ENCODE measurements around the gene STMN3. TPM values are rescaled to one million over a fixed set of nuclear protein-coding genes. Genes with fewer than 3 reads are reported as not detected.

The STMN3 gene
- total and polyA plus RNA-seq, 11 donors, result 2.9 to 15.6 (median 5.2) TPM

DNA sequence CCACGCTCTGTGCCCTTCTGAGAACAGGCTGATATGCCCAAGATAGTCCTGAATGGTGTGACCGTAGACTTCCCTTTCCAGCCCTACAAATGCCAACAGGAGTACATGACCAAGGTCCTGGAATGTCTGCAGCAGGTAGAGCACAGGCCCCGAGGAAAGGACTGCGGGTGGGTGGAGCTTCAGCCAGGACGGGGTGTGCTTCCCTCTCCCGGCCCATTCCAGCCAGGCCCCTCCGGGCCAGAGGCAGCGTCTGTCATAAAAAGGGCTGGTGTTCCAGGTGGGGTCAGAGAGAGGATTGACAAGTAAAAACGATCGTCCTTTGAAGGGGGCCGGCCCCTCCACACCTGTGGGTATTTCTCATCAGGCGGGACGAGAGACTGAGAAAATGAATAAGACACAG lies 6.1 kb upstream of the STMN3 start:
- intact Hi-C loops (cut with DNase I), result loop anchor here in 1 of 10 donors (2.0 to 10.0 kb wide), 3 partner anchors 33 to 205 kb away; partner anchors contain the start of genes ABHD16B, GMEB2, LIME1 and SLC2A4RG
- H3K4me1 ChIP-seq, result peaks cover 3 to 24% (median 16%) of the 10 kb centered on the region in 12 donors
- TF ChIP-seq, protein P1, sequence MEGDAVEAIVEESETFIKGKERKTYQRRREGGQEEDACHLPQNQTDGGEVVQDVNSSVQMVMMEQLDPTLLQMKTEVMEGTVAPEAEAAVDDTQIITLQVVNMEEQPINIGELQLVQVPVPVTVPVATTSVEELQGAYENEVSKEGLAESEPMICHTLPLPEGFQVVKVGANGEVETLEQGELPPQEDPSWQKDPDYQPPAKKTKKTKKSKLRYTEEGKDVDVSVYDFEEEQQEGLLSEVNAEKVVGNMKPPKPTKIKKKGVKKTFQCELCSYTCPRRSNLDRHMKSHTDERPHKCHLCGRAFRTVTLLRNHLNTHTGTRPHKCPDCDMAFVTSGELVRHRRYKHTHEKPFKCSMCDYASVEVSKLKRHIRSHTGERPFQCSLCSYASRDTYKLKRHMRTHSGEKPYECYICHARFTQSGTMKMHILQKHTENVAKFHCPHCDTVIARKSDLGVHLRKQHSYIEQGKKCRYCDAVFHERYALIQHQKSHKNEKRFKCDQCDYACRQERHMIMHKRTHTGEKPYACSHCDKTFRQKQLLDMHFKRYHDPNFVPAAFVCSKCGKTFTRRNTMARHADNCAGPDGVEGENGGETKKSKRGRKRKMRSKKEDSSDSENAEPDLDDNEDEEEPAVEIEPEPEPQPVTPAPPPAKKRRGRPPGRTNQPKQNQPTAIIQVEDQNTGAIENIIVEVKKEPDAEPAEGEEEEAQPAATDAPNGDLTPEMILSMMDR (IDR thresholded peaks at IDR 0.05), result no peak
- TF ChIP-seq POLR2A (IDR thresholded peaks at IDR 0.05), result no peak
- DNase-seq, result no peak
- ATAC-seq, result no peak
- H3K9me3 ChIP-seq, result no peaks in the 10 kb centered on the region
- WGBS, 4 donors, result 62 to 71% (median 65%) methylated on average over 13 of the region's 13 CpGs
- peak overlapping the region; percentile 61 to 91 (median 78) for H3K4me3 ChIP-seq
- peaks cover 0 to 41% (median 32%) of the 10 kb centered on the region in 9 donors for H3K36me3 ChIP-seq
- H3K27ac ChIP-seq, result peak overlapping the region in 9 of 12 donors; percentile 65 to 98 (median 91)
- H3K27me3 ChIP-seq, result no peaks in the 10 kb centered on the region

DNA sequence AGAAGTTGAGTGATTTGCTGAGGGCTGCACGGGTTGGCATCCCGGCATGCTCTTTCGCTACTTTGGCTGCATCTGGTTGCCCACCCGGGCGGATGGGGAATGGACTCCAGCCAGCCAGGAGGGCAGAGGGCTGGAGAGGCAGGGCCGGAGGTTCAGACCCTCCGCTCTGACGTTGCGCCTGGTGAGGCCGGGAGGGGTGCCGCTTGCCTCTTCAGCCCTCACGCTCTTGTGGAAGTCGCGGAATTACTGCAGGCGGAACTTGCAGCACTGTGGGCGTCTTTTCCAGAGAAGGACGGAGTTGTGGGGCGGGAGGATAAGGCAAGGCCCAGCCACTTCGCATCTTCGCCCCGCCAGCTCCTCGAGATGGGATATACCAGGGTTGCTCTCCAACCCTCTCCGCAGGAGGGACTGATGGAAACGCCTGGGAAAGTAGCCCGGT lies 5.5 kb upstream of the STMN3 start:
- ATAC-seq (peak; percentile 3 to 46 (median 44)), DNase-seq (peak in 2 of 5 donors; percentile 49 to 55)
- no peaks in the 10 kb centered on the region for H3K9me3 ChIP-seq
- H3K4me1 ChIP-seq, result peaks cover 3 to 30% (median 18%) of the 10 kb centered on the region in 12 donors
- H3K27me3 ChIP-seq, result no peaks in the 10 kb centered on the region
- peak overlapping the region; percentile 61 to 91 (median 78) for H3K4me3 ChIP-seq
- 2% methylated on average over 23 to 25 of the region's 25 CpGs for WGBS, 4 donors
- peak overlapping the region; percentile 65 to 98 (median 89) for H3K27ac ChIP-seq
- peaks cover 0 to 39% (median 31%) of the 10 kb centered on the region in 9 donors for H3K36me3 ChIP-seq
- TF ChIP-seq, protein P1 (IDR thresholded peaks at IDR 0.05), result no peak
- TF ChIP-seq POLR2A (IDR thresholded peaks at IDR 0.05), result no peak
- intact Hi-C loops (cut with DNase I), result loop anchor here in 1 of 10 donors (2.0 to 10.0 kb wide), 3 partner anchors 32 to 206 kb away; partner anchors contain the start of genes ABHD16B, GMEB2, LIME1 and SLC2A4RG

DNA sequence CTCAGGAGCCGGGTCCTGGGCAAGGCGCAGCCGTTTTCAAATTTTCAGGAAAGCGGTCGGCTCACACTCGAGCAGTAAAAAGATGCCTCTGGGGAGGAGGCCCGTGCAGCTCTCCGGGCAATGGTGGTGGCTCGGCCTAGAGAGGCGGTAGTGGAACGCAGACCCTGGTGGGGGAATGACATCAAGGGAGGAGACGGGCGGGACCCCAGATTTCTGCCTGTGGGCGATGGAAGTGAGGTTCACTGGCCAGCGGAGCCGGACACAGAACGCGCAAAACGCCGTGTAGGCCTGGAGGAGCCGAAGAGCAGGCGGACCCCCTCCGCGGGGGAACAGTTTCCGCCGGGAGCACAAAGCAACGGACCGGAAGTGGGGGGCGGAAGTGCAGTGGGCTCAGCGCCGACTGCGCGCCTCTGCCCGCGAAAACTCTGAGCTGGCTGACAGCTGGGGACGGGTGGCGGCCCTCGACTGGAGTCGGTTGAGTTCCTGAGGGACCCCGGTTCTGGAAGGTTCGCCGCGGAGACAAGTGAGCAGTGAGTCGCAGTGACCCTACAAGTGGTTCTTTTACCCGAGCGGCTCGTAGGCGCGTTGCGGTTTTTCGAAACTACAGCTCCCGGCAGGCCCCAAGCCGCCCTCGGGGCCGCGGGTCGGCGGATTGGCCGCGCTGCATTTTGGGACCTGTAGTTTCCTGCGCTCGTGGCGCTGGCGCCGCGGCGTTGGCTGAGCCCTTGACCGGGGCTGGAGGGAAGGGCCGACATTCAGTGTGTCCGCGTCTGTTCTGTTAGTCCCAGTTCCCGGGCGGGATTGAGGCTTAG lies 4.9 kb upstream of the STMN3 start, which contains the start of gene RTEL1:
TSS of gene RTEL1 (plus strand) at position 376 of the 812 bp plus-strand sequence. CDS start 1,091 bp downstream, outside the sequence.
- ATAC-seq, result peak; percentile 91 to 97 (median 96)
- Histone ChIP-seq H3K36me3 (peaks cover 0 to 33% (median 27%) of the 10 kb centered on the region in 9 donors), H3K27me3 (peaks cover 0 to under 1% (median 0%) of the 10 kb centered on the region in 9 donors), H3K4me1 (peaks cover 3 to 33% (median 21%) of the 10 kb centered on the region in 12 donors), H3K4me3 (peak within 1 kb of the TSS; percentile 61 to 91 (median 78)), H3K9me3 (no peaks in the 10 kb centered on the region), H3K27ac (peak within 1 kb of the TSS; percentile 65 to 98 (median 89))
- TF ChIP-seq, protein P1 (IDR thresholded peaks at IDR 0.05), result peak in 1 of 12 donors; percentile 10
- peak in 1 of 2 donors; percentile 35 for TF ChIP-seq POLR2A (IDR thresholded peaks at IDR 0.05)
- WGBS, 4 donors, result 2 to 5% (median 2%) methylated on average over 49 to 73 of the region's 73 CpGs
- intact Hi-C loops (cut with DNase I), result loop anchor here in 1 of 10 donors (2.0 to 10.0 kb wide), 3 partner anchors 31 to 207 kb away; partner anchors contain the start of genes ABHD16B, GMEB2, LIME1 and SLC2A4RG
- peak; percentile 94 to 96 (median 95) for DNase-seq
